Erythroblast (primary cell): ENCODE data around the gene EVA1C.

Experiments
- GATA1 ChIP-seq: IDR thresholded peaks from 2 replicates; pipeline ENCODE4 v1.6.1; 2011; ENCODE audit warnings: low read depth, mild to moderate bottlenecking, control low read depth, low read length, moderate library complexity
- POLR2A ChIP-seq: IDR thresholded peaks from 2 replicates; pipeline ENCODE4 v1.6.1; 2011; ENCODE audit warnings: mild to moderate bottlenecking, low read length

DNA sequence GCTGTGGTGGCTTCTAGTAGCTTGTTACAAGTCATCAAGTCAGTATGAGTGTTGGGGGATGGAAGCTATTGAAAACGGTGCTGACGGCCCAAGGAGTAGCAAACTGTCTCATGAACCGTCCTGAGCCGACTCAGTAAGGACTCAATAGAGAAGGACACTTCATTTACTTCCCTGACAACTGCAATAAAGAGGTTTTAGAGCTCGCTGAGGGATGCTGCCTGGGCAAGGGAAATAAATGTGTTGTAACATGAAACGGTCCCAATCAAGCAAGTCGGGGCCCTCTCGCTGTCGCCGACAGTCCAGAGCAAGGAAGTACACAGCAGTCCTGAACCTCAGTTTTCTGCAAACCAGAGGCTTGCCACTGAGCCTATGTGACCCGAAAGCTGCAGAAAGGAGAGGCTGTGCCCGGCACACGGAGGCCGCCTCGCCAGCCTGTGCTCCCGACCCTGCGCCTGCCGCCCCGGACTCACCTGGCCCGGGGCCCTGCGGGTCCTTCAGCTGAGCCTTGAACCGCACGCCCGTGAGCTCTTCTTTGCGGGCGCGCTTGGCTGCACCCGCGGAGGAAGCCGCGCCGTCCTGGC is 20.1 kb upstream of the EVA1C start:
- no peak for TF ChIP-seq POLR2A
- TF ChIP-seq GATA1, result no peak
